H1 (cell line): ENCODE measurements around the gene SNTG2.

Experiments used
- POLR2AphosphoS5 ChIP-seq: IDR thresholded peaks from 2 replicates; pipeline ENCODE4 v1.6.1; 2011; ENCODE audit warnings: low read depth, low read length
- TF ChIP-seq, protein P1 (sequence below), 3 experiments: IDR thresholded peaks; 1 replicate in 2 of 3; 2 replicates in 1 of 3; pipeline versions ENCODE4 v1.5.1 to v1.6.1; 2011; ENCODE audit warnings: low read length in 3 of 3, mild to moderate bottlenecking in 3 of 3, inconsistent platforms in 2 of 3, low read depth in 1 of 3, moderate library complexity in 1 of 3; ENCODE audit not compliant: insufficient read depth in 1 of 3; ENCODE audit errors: control extremely low read depth in 1 of 3

DNA sequence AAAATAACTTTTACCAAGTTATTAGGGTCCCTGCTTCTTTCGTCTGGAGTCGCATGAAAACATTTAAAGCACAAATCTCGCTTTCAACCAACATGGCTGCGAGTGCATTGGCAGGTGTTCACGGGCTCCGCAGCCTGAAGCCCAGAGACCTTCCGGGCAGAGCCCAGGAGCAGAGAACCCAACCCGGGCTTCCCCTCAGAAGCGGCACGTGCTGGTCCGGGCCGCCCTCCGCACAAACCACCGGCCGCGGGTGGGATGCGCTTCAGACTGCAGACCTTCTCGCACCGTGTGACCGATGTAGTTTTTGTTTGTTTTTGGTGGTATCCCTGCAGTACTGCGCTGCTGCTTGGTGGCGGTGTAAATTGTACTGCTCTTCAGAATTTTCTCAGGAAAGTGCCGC lies 357.0 kb downstream of the SNTG2 start:
- TF ChIP-seq, protein P1, sequence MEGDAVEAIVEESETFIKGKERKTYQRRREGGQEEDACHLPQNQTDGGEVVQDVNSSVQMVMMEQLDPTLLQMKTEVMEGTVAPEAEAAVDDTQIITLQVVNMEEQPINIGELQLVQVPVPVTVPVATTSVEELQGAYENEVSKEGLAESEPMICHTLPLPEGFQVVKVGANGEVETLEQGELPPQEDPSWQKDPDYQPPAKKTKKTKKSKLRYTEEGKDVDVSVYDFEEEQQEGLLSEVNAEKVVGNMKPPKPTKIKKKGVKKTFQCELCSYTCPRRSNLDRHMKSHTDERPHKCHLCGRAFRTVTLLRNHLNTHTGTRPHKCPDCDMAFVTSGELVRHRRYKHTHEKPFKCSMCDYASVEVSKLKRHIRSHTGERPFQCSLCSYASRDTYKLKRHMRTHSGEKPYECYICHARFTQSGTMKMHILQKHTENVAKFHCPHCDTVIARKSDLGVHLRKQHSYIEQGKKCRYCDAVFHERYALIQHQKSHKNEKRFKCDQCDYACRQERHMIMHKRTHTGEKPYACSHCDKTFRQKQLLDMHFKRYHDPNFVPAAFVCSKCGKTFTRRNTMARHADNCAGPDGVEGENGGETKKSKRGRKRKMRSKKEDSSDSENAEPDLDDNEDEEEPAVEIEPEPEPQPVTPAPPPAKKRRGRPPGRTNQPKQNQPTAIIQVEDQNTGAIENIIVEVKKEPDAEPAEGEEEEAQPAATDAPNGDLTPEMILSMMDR (IDR thresholded peaks at IDR 0.05; ENCODE audit: control extremely low read depth in 1 of 3, insufficient read depth in 1 of 3, low read depth in 1 of 3, low read length in 3 of 3), result no peak
- TF ChIP-seq POLR2AphosphoS5, result no peak
